SU-DHL-6 (cell line): Measurements from ENCODE around the gene FBRSL1.

ENCODE experiments used
- CTCF ChIP-seq: fragments of 200-600 bp; sonication (generic); IDR thresholded peaks from one replicate; pipeline ENCODE4 v1.5.1; 2017; ENCODE audit warnings: antibody characterized with exemption, mild to moderate bottlenecking, low read length, moderate library complexity; ENCODE audit not compliant: insufficient read depth, poor library complexity, severe bottlenecking
- EZH2phosphoT487 ChIP-seq: fragments of 200-600 bp; sonication (generic), shearing (Covaris generic); conservative IDR thresholded peaks from 2 replicates; pipeline ENCODE4 v1.6.1; 2018; ENCODE audit warnings: mild to moderate bottlenecking, antibody characterized with exemption, low read length, moderate library complexity, mixed read lengths

- TF ChIP-seq EZH2phosphoT487 (no peak), CTCF (no peak)
These were observed 37.9 kb downstream of the FBRSL1 start for GRCh38 chr12:132527883-132528264.
